H1 (cell line): ENCODE results near the gene NBL1. TPM values are rescaled to one million over a fixed set of nuclear protein-coding genes. Genes with fewer than 3 reads are reported as not detected.
A peak's percentile ranks its signal among the peaks of the same experiment; 100 is the strongest.

Source experiments
- CTCF ChIA-PET: fragments of 300-600 bp; sonication (Branson Sonifier 250); formaldehyde crosslinking; loops from one replicate; lab custom pipeline; 2021; ENCODE audit not compliant: partially characterized antibody; lab: Charles Lee
- POLR2A ChIA-PET: fragments of 300-600 bp; sonication (Branson Sonifier 250); formaldehyde crosslinking; loops from one replicate; lab custom pipeline; 2021; ENCODE audit warnings: inconsistent platforms; ENCODE audit not compliant: partially characterized antibody; lab: Charles Lee
- DNase-seq, 2 experiments: peaks; one replicate each; pipeline versions ENCODE4 v3.0.0 to v3.0.0-alpha.2; 2010 to 2022; ENCODE audit warnings: low spot score in 2 of 2, low read depth in 1 of 2, mixed read lengths in 1 of 2
- FAIRE-seq: peaks from 2 replicates; lab custom pipeline; 2011; peaks lifted over from hg19 to GRCh38; lab: Jason Lieb, UNC
- H2AFZ ChIP-seq: 2 replicates; pipeline ENCODE4 v1.8.1; 2012; ENCODE audit warnings: low read length, inconsistent platforms
- H2AK5ac ChIP-seq: 2 replicates; pipeline ENCODE4 v1.6.1; 2013; ENCODE audit warnings: low read depth, low read length
- H2BK120ac ChIP-seq: replicated peaks from 2 replicates; pipeline ENCODE3; 2013; ENCODE audit warnings: low read depth, low read length, inconsistent platforms
- H2BK12ac ChIP-seq: 2 replicates; pipeline ENCODE4 v1.6.1; 2013; ENCODE audit warnings: low read depth, low read length
- H2BK15ac ChIP-seq: 2 replicates; pipeline ENCODE4 v1.6.1; 2013; ENCODE audit warnings: low read length
- H2BK20ac ChIP-seq: 2 replicates; pipeline ENCODE4 v1.6.1; 2013; ENCODE audit warnings: low read length
- H2BK5ac ChIP-seq: 2 replicates; pipeline ENCODE4 v1.6.1; 2013; ENCODE audit warnings: low read depth, low read length
- H3K14ac ChIP-seq: 2 replicates; pipeline ENCODE4 v1.6.1; 2013; ENCODE audit warnings: inconsistent platforms; ENCODE audit not compliant: insufficient read length
- H3K18ac ChIP-seq: 2 replicates; pipeline ENCODE4 v1.6.1; 2013; ENCODE audit warnings: low read length; ENCODE audit errors: extremely low read depth
- H3K23ac ChIP-seq: 2 replicates; pipeline ENCODE4 v1.6.1; 2013; ENCODE audit warnings: inconsistent platforms; ENCODE audit not compliant: insufficient read length
- H3K23me2 ChIP-seq: 2 replicates; pipeline ENCODE4 v1.6.1; 2013; ENCODE audit warnings: low read depth, low read length
- H3K27ac ChIP-seq: 2 replicates; pipeline ENCODE4 v1.6.1; 2011; ENCODE audit warnings: low read depth, low read length, inconsistent platforms
- H3K27me3 ChIP-seq, 4 experiments: replicated peaks in 1 of 4; 1 replicate in 1 of 4; 2 replicates in 3 of 4; pipeline versions ENCODE4 v1.6.1 to v1.8.1; 2011 to 2013; ENCODE audit warnings: low read length in 3 of 4, mild to moderate bottlenecking in 3 of 4, inconsistent platforms in 2 of 4, mixed read lengths in 2 of 4, moderate library complexity in 1 of 4; ENCODE audit not compliant: control insufficient read depth in 3 of 4, insufficient read depth in 3 of 4; ENCODE audit errors: extremely low read depth in 1 of 4
- H3K36me3 ChIP-seq, 4 experiments: 2 replicates each; pipeline versions ENCODE4 v1.6.1 to v1.8.1; 2011 to 2013; ENCODE audit warnings: mild to moderate bottlenecking in 4 of 4, low read length in 3 of 4, moderate library complexity in 2 of 4, control low read depth in 1 of 4, inconsistent platforms in 1 of 4; ENCODE audit not compliant: insufficient read depth in 4 of 4, control insufficient read depth in 2 of 4
- H3K4ac ChIP-seq: replicated peaks from 2 replicates; pipeline ENCODE3; 2013; ENCODE audit warnings: low read length, low read depth, mixed read lengths, inconsistent platforms; ENCODE audit not compliant: insufficient read length
- H3K4me1 ChIP-seq, 4 experiments: replicated peaks in 1 of 4; 1 replicate in 1 of 4; 2 replicates in 3 of 4; pipeline versions ENCODE4 v1.6.1 to v1.8.1; 2011 to 2013; ENCODE audit warnings: low read length in 3 of 4, inconsistent platforms in 2 of 4, mixed read lengths in 1 of 4; ENCODE audit not compliant: insufficient read depth in 4 of 4, control insufficient read depth in 3 of 4
- H3K4me2 ChIP-seq, 2 experiments: 2 replicates each; pipeline versions ENCODE4 v1.6.1 to v1.8.1; 2011 to 2013; ENCODE audit warnings: low read depth in 2 of 2, low read length in 2 of 2, control low read depth in 1 of 2, inconsistent platforms in 1 of 2, mild to moderate bottlenecking in 1 of 2; ENCODE audit not compliant: insufficient read depth in 1 of 2
- H3K4me3 ChIP-seq, 4 experiments: fragments of 200-600, 300-600 bp in 1 of 4; sonication (generic), shearing (Covaris generic), sonication (Bioruptor Twin) in 1 of 4; 2 replicates each; pipeline versions ENCODE4 v1.5.1 to v1.8.1; 2011 to 2016; ENCODE audit warnings: low read length in 4 of 4, low read depth in 3 of 4, control low read depth in 2 of 4, inconsistent platforms in 2 of 4, mild to moderate bottlenecking in 2 of 4, mixed read lengths in 1 of 4, moderate library complexity in 1 of 4; ENCODE audit not compliant: insufficient read depth in 2 of 4; ENCODE audit errors: extremely low read depth in 1 of 4
- H3K56ac ChIP-seq: replicated peaks from 2 replicates; pipeline ENCODE3; 2013; ENCODE audit warnings: low read depth, mild to moderate bottlenecking, mixed read lengths, low read length, inconsistent platforms; ENCODE audit not compliant: insufficient read length
- H3K79me1 ChIP-seq: 2 replicates; pipeline ENCODE4 v1.6.1; 2013; ENCODE audit warnings: low read depth, low read length, control low read depth
- H3K79me2 ChIP-seq, 2 experiments: 2 replicates each; pipeline versions ENCODE4 v1.6.1 to v1.8.1; 2012 to 2013; ENCODE audit warnings: low read length in 2 of 2, mild to moderate bottlenecking in 2 of 2, inconsistent platforms in 1 of 2; ENCODE audit not compliant: insufficient read depth in 2 of 2, control insufficient read depth in 1 of 2
- H3K9ac ChIP-seq, 4 experiments: replicated peaks in 1 of 4; 1 replicate in 1 of 4; 2 replicates in 3 of 4; pipeline versions ENCODE4 v1.6.1 to v1.8.1; 2011 to 2013; ENCODE audit warnings: low read depth in 3 of 4, low read length in 3 of 4, control low read depth in 2 of 4, mild to moderate bottlenecking in 2 of 4, moderate library complexity in 2 of 4, inconsistent platforms in 1 of 4; ENCODE audit errors: extremely low read depth in 1 of 4
- H3K9me3 ChIP-seq, 2 experiments: 2 replicates each; pipeline versions ENCODE4 v1.6.1 to v1.8.1; 2012 to 2013; ENCODE audit warnings: mild to moderate bottlenecking in 2 of 2, moderate library complexity in 2 of 2, control low read depth in 1 of 2, inconsistent platforms in 1 of 2, low read depth in 1 of 2, low read length in 1 of 2, mixed read lengths in 1 of 2; ENCODE audit not compliant: insufficient read depth in 2 of 2
- H4K20me1 ChIP-seq, 2 experiments: replicated peaks in 1 of 2; 2 replicates each; pipeline versions ENCODE3 to v1.8.1; 2011 to 2013; ENCODE audit warnings: inconsistent platforms in 2 of 2, low read length in 2 of 2, mild to moderate bottlenecking in 1 of 2; ENCODE audit not compliant: insufficient read depth in 2 of 2, control insufficient read depth in 1 of 2
- H4K5ac ChIP-seq: 2 replicates; pipeline ENCODE4 v1.6.1; 2013; ENCODE audit warnings: low read length, low read depth, mixed read lengths, inconsistent platforms; ENCODE audit not compliant: insufficient read length
- H4K8ac ChIP-seq: 2 replicates; pipeline ENCODE4 v1.8.0; 2013; ENCODE audit warnings: mild to moderate bottlenecking, moderate library complexity, low read length, inconsistent platforms; ENCODE audit not compliant: insufficient read depth; ENCODE audit errors: extremely low read depth
- H4K91ac ChIP-seq: replicated peaks from 2 replicates; pipeline ENCODE3; 2013; ENCODE audit warnings: low read length, mixed read lengths, inconsistent platforms; ENCODE audit not compliant: insufficient read length
- WGBS, 2 experiments: shearing (Covaris generic) in 1 of 2; methylation state at CpG; one replicate each; pipeline versions ENCODE4 v1.1.6 to v1.1.7; 2013 to 2015; ENCODE audit warnings: low lambda C conversion rate in 2 of 2, mixed read lengths in 2 of 2, inconsistent platforms in 1 of 2, low coverage in 1 of 2, missing lambda C conversion rate in 1 of 2; ENCODE audit not compliant: insufficient replicate concordance in 2 of 2, insufficient coverage in 1 of 2, insufficient read length in 1 of 2; ENCODE audit errors: extremely low coverage in 1 of 2, missing lambda C conversion rate in 1 of 2; 5-methylcytosine and 5-hydroxymethylcytosine counted together
- polyA plus RNA-seq, 7 experiments: library from polyadenylated mRNA; depleted of rRNA in 3 of 7; stranded (reverse) in 5 of 7; unstranded in 2 of 7; fragments of >200 nt in 5 of 7; fragments of 200-250 nt in 2 of 7; gene quantifications; 1 replicate in 5 of 7; 2 replicates in 1 of 7; 4 replicates in 1 of 7; pipeline versions ENCODE4 v1.2.1 to v1.2.3, GENCODE V29; 2011 to 2013; ENCODE audit warnings: missing spikeins in 2 of 7, mixed read lengths in 2 of 7
- total RNA-seq: library from RNA; stranded (reverse); fragmentation: NEBNext Ultra II Directional; extraction: Animal tissue kit (Norgen Biotek cat#: 25700); gene quantifications from 2 replicates; pipeline ENCODE4 v1.2.1, GENCODE V29; 2021
- TF ChIP-seq, protein P1 (sequence below): IDR thresholded peaks from 2 replicates; pipeline ENCODE4 v1.6.1; 2011; ENCODE audit warnings: low read depth, mild to moderate bottlenecking, low read length; ENCODE audit not compliant: insufficient read depth

Gene NBL1
- total and polyA plus RNA-seq, 2 of the 8 experiments (the other 6 are each of a cell fraction or from before 2014, with no cell fraction given) = 8.7 to 9.7 TPM

DNA sequence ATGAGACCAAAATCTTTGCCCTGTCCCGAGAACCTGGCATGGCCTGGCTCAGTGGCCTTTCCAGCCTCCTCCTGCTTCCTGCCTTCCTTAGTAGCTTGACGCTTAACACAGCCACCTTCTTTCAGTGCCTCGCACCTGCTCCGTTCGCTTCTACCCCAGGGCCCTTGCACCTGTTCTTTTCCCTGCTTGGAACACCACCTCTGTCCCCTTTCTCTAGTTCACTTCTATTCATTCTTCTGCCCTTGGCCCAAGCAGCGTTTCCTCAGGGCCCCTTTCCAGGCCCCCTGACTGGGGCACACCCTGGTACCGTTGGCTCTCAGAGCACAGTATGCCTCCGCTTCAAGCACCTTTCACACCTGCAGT is 11.6 kb downstream of the NBL1 start:
- no peaks in the 10 kb centered on the region for H3K9me3 ChIP-seq
- no peak overlapping the region for H2BK20ac ChIP-seq
- no peaks in the 10 kb centered on the region for H3K79me1 ChIP-seq
- no peaks in the 10 kb centered on the region for H3K36me3 ChIP-seq
- CTCF ChIA-PET = interaction anchor here (0.6 to 7.9 kb wide), 3 partner anchors 9 to 98 kb away, joined by 3 to 63 read pairs (median 4); no protein-coding TSS in a partner anchor
- H2AK5ac ChIP-seq = no peak overlapping the region; the same call in 1 of the 2 replicates
- H3K56ac ChIP-seq = no peak overlapping the region
- no peak overlapping the region for H4K91ac ChIP-seq
- H4K8ac ChIP-seq = no peak overlapping the region
- DNase-seq (no peak), FAIRE-seq (no peak)
- no peak overlapping the region for H4K5ac ChIP-seq
- no peak overlapping the region for H2BK5ac ChIP-seq
- H2AFZ ChIP-seq = no peak overlapping the region
- 86% methylated on average over 8 of the region's 8 CpGs; no CpG with 5 or more reads in 1 of the 2 experiments for WGBS, 2 experiments
- no peaks in the 10 kb centered on the region for H3K79me2 ChIP-seq
- H3K4me2 ChIP-seq = no peak overlapping the region
- H3K9ac ChIP-seq = no peak overlapping the region
- no peak overlapping the region for H3K27ac ChIP-seq
- no peak overlapping the region for H2BK120ac ChIP-seq
- H2BK12ac ChIP-seq = peak overlapping the region; percentile 80; the same call in 1 of the 2 replicates
- no peaks in the 10 kb centered on the region for H3K23me2 ChIP-seq
- no peak overlapping the region for H3K23ac ChIP-seq
- POLR2A ChIA-PET = no interaction called here
- H2BK15ac ChIP-seq = peak overlapping the region; percentile 92; the same call in 1 of the 2 replicates
- H3K4me1 ChIP-seq = peaks cover 0 to 5% (median 3%) of the 10 kb centered on the region in 4 experiments; a peak in 5 of 7 replicates
- H3K14ac ChIP-seq = no peak overlapping the region
- H3K4me3 ChIP-seq = no peak overlapping the region
- H3K27me3 ChIP-seq = no peaks in the 10 kb centered on the region; a peak in 1 of 7 replicates
- no peak overlapping the region for H3K18ac ChIP-seq
- no peaks in the 10 kb centered on the region for H4K20me1 ChIP-seq
- TF ChIP-seq, protein P1, sequence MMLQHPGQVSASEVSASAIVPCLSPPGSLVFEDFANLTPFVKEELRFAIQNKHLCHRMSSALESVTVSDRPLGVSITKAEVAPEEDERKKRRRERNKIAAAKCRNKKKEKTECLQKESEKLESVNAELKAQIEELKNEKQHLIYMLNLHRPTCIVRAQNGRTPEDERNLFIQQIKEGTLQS = no peak
- no peak overlapping the region for H3K4ac ChIP-seq
